Right lobe of liver (tissue), 6 donors: ENCODE measurements around the gene OOSP4A. TPM values are rescaled to one million over a fixed set of nuclear protein-coding genes. Genes with fewer than 3 reads are reported as not detected.

ENCODE experiments used
- ATAC-seq, 4 donors: fragments of 200-7000 bp; cut with Tn5 transposase; one replicate each; pipeline ENCODE4 v1.9.1; 2020; ENCODE audit warnings: mild to moderate bottlenecking in 4 of 4, moderate library complexity in 4 of 4
- DNase-seq, 3 donors: peaks; one replicate each; pipeline ENCODE4 v3.0.0-alpha.2; 2020
- H3K27ac ChIP-seq, 3 donors: fragments of 200-600 bp; one replicate each; pipeline ENCODE4 v1.8.0; 2022
- H3K27me3 ChIP-seq, 2 donors: fragments of 200-600 bp; one replicate each; pipeline ENCODE4 v1.8.0; 2022
- H3K36me3 ChIP-seq, 4 donors: fragments of 200-600 bp; sonication (generic) in 1 of 4; one replicate each; pipeline versions ENCODE4 v1.5.1 to v1.8.0; 2017 to 2022; ENCODE audit warnings: control low read depth in 1 of 4
- H3K4me1 ChIP-seq, 4 donors: fragments of 200-600 bp; sonication (generic) in 1 of 4; one replicate each; pipeline versions ENCODE4 v1.5.1 to v1.8.0; 2017 to 2022; ENCODE audit warnings: control low read depth in 1 of 4
- H3K4me3 ChIP-seq, 3 donors: fragments of 200-600 bp; one replicate each; pipeline ENCODE4 v1.8.0; 2022
- H3K9me3 ChIP-seq, 4 donors: fragments of 200-600 bp; sonication (generic) in 1 of 4; one replicate each; pipeline versions ENCODE4 v1.5.1 to v1.8.0; 2017 to 2022; ENCODE audit warnings: control low read depth in 1 of 4
- POLR2A ChIP-seq: fragments of 450-650 bp; IDR thresholded peaks from one replicate; pipeline ENCODE4 v1.6.1; 2017; ENCODE audit warnings: antibody characterized with exemption, mild to moderate bottlenecking
- WGBS: methylation state at CpG from one replicate; pipeline ENCODE4 v1.1.6; 2018; ENCODE audit warnings: low coverage, low lambda C conversion rate; ENCODE audit not compliant: insufficient coverage; ENCODE audit errors: missing lambda C conversion rate; 5-methylcytosine and 5-hydroxymethylcytosine counted together
- intact Hi-C, 2 donors: fragments of 100-400 bp; cut with DNase I; formaldehyde crosslinking; loops; one replicate each; pipeline versions ENCODE4 v1.11.2 to v1.14.1; 2022
- long read RNA-seq: library from polyadenylated mRNA; unstranded; transcript quantifications from one replicate; pipeline ENCODE4 v2.0.0, GENCODE V29; 2019
- total RNA-seq, 6 experiments: library from RNA; depleted of rRNA in 2 of 6; stranded (reverse); fragments of >200 nt in 2 of 6; fragmentation: NEBNext Ultra II Directional in 3 of 6; extraction: Animal tissue kit (Norgen Biotek cat#: 25700) in 3 of 6; gene quantifications; one replicate each; pipeline versions ENCODE4 v1.1.0 to v1.2.4, GENCODE V29; 2016 to 2023
- TF ChIP-seq, protein P1 (sequence below), 4 donors: fragments of 200-600 bp in 3 of 4; fragments of 450-650 bp in 1 of 4; IDR thresholded peaks; one replicate each; pipeline versions ENCODE4 v1.5.1 to v1.8.0; 2016 to 2022; ENCODE audit warnings: antibody characterized with exemption in 4 of 4, mild to moderate bottlenecking in 2 of 4
- donor health status: DM: no; HTN: yes; CAD: no.
- donor health status: DM: no; HTN: no; CAD: no.
- donor health status: DM: no; HTN: no; CAD: no.
- donor health status: DM: no; HTN: yes; CAD: no.
- donor health status: DM: no; HTN: yes; CAD: no.

Gene OOSP4A
- total RNA-seq: not detected
- long read RNA-seq: 0 reads

DNA sequence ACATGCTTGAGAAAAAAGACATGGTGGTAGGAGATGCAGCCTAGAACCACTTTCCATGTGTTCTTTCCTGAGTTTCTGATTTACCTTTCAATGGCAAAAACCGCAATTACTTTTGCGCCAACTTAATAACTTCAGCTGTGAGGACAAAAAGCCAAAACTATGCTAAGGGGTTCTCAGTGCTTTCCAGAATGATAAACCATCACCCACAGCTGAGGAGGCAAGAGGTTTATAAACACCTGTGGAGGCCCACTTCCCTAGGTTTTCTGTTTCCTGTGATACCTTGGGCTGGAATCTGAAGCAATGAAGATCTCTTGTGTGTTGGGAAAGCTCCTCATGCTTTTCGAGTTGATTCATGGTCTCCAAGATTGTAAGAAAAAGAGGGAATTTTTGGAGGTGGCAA is at the start of gene OOSP4A:
TSS of gene OOSP4A (plus strand) at position 301 of the 400 bp plus-strand sequence. CDS start at position 301, 0 bp downstream.
- DNase-seq (no peak), ATAC-seq (no peak)
- TF ChIP-seq, protein P1, sequence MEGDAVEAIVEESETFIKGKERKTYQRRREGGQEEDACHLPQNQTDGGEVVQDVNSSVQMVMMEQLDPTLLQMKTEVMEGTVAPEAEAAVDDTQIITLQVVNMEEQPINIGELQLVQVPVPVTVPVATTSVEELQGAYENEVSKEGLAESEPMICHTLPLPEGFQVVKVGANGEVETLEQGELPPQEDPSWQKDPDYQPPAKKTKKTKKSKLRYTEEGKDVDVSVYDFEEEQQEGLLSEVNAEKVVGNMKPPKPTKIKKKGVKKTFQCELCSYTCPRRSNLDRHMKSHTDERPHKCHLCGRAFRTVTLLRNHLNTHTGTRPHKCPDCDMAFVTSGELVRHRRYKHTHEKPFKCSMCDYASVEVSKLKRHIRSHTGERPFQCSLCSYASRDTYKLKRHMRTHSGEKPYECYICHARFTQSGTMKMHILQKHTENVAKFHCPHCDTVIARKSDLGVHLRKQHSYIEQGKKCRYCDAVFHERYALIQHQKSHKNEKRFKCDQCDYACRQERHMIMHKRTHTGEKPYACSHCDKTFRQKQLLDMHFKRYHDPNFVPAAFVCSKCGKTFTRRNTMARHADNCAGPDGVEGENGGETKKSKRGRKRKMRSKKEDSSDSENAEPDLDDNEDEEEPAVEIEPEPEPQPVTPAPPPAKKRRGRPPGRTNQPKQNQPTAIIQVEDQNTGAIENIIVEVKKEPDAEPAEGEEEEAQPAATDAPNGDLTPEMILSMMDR (IDR thresholded peaks at IDR 0.05): no peak
- no peak for TF ChIP-seq POLR2A
- 64% methylated on average over 3 of the region's 3 CpGs for WGBS
- Histone ChIP-seq H3K27ac (no peak within 1 kb of the TSS), H3K4me3 (no peak within 1 kb of the TSS), H3K9me3 (no peaks in the 10 kb centered on the region), H3K36me3 (no peaks in the 10 kb centered on the region), H3K27me3 (no peaks in the 10 kb centered on the region), H3K4me1 (no peaks in the 10 kb centered on the region)
- intact Hi-C loops: no loop called here

DNA sequence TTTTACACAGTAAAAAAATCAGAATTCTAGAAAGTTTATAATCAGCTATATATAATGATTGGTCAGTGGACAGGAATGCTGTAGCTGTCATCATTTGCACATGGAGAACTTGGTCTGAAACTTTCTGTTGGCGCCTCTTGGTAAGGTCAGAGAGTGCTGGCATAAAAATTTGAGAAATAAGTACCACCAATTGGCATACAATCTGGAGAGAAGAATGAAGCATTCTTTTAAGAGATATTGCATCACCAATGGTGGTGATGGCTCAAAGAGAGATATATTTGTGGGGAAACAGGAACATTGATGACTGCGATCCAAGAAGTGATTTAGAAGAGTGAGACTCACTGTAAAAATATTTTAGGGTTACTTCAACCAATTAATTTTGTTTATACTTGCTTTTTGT is 45.4 kb upstream of the OOSP4A start:
- Histone ChIP-seq H3K36me3 (no peaks in the 10 kb centered on the region), H3K27ac (no peak overlapping the region), H3K9me3 (peaks cover 0 to 4% (median 0%) of the 10 kb centered on the region in 4 donors), H3K27me3 (no peaks in the 10 kb centered on the region), H3K4me3 (no peak overlapping the region), H3K4me1 (no peaks in the 10 kb centered on the region)
- intact Hi-C loops: no loop called here
- no peak for DNase-seq
- WGBS: 72% methylated on average over 2 of the region's 2 CpGs
- TF ChIP-seq, protein P1 (IDR thresholded peaks at IDR 0.05): no peak
- TF ChIP-seq POLR2A: no peak
- no peak for ATAC-seq

DNA sequence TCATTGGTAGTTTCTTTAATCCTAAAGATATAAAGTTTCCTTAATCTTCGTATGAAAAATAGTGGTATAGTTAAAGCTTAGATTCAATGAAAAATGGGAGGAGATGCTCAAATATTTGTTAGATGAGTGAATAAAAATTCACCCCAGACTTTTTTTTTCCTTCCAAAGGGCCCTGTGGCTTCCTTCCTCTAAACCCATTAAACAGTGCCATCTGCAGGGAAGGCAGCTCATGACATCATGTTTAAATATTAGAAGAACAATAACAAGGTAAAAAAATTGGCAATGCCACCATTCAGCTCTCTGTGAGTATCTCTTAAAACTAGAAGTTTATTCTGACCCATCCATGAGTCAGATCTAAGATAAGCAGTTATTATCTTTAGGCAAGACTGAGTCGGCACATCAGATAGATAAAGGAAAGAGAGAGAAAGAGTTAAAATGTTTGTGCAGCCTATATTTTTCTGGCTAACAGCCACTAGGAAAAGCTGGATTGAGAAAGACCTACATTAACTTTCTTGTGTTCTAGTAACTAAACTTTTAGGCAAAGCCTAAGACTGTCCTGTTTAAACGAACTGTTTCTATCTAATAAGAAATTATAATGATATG is 44.7 kb upstream of the OOSP4A start:
- Histone ChIP-seq H3K27ac (no peak overlapping the region), H3K27me3 (no peaks in the 10 kb centered on the region), H3K4me3 (no peak overlapping the region), H3K36me3 (no peaks in the 10 kb centered on the region), H3K4me1 (no peaks in the 10 kb centered on the region), H3K9me3 (peaks cover 0 to 10% (median 0%) of the 10 kb centered on the region in 4 donors)
- ATAC-seq (peak in 2 of 4 donors; percentile 49 to 51), DNase-seq (no peak)
- intact Hi-C loops: no loop called here
- 38% methylated on average over 3 of the region's 3 CpGs for WGBS
- TF ChIP-seq, protein P1 (IDR thresholded peaks at IDR 0.05): peak; percentile 34 to 46 (median 38)
- no peak for TF ChIP-seq POLR2A

DNA sequence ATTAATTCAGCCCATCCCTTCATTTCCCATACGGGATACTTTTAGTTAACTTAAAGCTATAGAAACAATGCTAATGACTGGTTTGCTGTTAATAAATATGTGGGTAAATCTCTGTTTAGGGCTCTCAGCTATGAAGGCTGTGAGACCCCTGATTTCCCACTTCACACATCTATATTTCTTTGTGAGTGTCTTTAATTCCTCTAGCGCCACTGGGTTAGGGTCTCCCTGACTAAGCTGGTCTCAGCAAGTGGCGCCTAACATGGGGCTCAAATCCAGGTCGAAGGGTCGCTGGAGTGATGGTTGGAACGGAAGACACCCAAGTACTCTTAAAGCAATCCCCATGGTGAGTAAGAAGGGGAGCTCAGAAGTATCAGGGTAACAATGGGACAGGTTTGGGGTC is 40.0 kb upstream of the OOSP4A start:
- Histone ChIP-seq H3K4me1 (no peaks in the 10 kb centered on the region), H3K27ac (no peak overlapping the region), H3K27me3 (no peaks in the 10 kb centered on the region), H3K9me3 (peaks cover 0 to 12% (median 2%) of the 10 kb centered on the region in 4 donors), H3K36me3 (no peaks in the 10 kb centered on the region), H3K4me3 (no peak overlapping the region)
- WGBS: 100% methylated on average over 3 of the region's 6 CpGs
- no peak for DNase-seq
- intact Hi-C loops: no loop called here
- TF ChIP-seq POLR2A: no peak
- TF ChIP-seq, protein P1 (IDR thresholded peaks at IDR 0.05): no peak
- no peak for ATAC-seq
